ENCODE results near the gene B4GALNT3.

The B4GALNT3 gene

DNA sequence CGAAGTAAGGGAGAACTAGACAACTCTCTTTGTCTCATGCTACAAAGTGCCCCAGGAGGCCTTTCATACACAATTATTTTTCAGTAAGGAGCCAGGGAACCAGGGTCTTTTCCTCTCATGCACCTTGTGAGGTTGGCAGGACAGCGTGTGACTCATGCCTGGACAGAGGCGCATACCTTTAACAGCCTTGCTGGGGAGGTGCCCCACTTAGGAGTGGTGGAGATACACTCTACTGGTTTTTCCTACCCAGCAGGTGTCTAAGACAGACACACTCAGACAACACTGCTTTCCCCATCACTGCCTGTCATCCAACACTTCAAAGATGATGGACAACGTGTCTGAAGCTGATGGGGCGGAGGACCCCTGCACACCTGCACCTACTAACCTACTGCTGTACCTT is 49.1 kb downstream of the B4GALNT3 start:
- no peak for DNase-seq (ENCODE audit: low read depth in 2 of 2)

DNA sequence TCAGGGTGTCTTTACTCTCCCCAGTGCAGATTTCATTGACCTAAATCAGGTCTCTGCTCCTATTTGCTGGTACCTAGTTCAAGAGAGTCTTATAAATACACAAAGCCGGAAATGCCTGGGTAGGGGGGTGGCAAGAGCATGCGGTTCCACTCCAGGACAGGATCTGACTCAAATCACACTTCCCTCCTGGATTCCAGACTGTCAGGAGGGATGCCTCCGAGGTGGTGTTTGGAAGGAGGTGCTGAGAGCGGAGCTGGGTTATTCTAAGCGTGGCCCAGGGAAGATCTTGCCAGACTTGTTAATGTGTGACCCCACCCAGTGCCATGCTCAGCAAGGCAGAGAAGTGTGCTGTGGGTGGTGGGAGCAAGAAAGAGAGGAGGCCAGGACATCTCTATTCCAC is 49.8 kb downstream of the B4GALNT3 start:
- no peak for DNase-seq (ENCODE audit: low read depth in 2 of 2)

DNA sequence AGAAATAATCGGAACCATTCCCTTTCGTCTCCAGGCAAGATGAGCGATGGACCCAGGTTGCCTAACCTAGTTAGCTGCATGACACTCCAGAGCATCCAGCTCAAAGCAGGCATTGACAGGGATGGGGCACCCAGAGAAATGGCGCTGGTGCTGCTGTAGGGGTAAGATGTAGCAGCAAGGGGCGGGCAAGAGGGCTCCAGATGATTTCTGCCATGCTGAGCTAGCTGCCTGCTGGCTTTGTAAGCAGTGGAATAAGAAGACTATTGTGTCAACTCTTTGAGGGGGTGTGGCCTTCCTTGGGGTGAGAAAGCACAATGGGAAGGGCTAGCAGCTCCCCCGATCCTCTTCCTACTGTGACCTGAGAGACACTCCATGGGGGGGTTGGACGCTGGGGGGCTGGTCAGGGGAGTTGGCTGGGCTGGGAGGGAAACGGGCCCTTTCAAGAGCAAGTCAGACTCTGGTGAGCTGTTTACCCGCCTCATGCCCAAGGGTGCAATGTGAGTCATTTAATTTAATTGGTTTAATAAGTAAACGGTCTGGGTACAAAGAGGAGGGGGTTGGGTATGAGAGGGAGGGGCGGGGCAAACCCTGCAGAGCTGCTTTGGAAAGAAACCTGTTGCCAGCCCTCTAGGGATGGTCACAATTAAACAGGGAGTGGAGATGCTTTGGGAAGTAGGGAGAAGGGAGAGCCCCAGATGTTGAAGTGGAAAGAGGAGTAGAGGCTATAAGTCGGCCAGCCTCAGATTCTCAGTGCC is 50.5 kb downstream of the B4GALNT3 start:
- DNase-seq (ENCODE audit: low read depth in 2 of 2) = no peak

DNA sequence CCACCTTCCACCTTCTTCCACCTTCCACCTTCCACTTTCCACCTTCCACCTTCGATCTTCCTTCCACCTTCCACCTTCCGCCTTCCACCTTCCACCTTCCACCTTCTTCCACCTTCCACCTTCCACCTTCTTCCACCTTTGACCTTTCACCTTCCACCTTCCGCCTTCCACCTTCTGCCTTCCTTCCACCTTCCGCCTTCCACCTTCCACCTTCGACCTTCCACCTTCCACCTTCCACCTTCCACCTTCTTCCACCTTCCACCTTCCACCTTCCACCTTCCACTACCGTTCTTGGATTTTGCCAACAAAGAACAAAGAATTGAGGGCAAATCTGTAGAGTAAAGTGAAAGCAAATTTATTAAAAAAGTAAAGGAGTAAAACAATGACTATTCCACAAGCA is 53.2 kb downstream of the B4GALNT3 start:
- DNase-seq (ENCODE audit: low read depth in 2 of 2) = no peak

DNA sequence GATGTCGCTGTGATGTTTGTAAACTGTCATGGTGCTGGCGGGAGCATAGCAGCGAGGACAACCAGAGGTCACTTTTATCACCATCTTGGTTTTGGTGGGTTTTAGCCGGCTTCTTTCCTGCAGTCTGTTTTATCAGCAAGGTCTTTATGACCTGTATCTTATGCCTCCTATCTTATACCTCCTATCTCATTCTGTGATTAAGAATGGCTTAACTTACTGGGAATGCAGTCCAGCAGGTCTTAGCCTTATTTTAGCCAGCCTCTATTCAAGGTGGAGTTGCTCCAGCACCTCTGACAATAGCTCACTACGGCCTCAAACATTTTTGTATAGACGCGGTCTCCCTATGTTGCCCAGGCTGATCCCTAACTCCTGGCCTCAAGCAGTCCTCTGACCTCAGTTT is 53.7 kb downstream of the B4GALNT3 start:
- DNase-seq (ENCODE audit: low read depth in 2 of 2) = no peak

DNA sequence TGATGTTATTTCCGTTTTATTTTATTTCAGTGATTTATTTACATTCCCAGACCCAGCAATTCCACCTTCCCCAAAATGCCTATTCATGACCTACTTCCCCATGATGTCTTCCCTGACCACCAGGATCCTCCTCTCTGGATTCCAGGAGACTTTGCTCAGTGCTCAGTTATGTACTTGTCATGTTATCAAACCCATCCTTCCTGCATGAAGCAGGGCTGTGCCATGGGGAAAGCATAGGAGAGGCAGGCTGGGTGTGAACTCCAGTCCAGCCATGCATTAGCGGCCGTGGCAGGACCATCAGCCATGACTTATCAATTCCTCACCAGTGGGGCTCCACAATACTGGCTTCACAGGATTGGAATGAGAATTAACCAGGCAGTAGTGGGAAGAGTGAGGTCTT is 57.8 kb downstream of the B4GALNT3 start:
- DNase-seq (ENCODE audit: low read depth in 2 of 2) = no peak

DNA sequence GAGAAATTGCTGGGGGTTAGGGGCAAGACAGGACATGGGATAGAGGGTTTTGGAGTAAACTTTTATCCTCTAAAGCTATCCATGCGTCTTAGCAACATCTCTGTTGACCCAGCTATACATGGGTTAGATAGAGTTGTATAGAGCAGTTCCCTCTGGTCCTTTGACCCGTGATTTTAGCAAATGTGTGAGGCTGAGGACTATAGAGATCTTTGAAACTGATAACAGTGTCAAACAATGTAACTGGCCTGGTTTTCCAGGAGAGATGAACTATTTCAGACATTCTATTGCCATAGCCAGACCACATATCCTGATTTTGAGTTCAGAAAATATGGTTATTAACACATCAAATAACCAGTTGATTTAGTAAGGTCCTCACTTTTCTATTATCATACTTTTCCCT is 60.4 kb downstream of the B4GALNT3 start:
- DNase-seq (ENCODE audit: low read depth in 2 of 2) = no peak

DNA sequence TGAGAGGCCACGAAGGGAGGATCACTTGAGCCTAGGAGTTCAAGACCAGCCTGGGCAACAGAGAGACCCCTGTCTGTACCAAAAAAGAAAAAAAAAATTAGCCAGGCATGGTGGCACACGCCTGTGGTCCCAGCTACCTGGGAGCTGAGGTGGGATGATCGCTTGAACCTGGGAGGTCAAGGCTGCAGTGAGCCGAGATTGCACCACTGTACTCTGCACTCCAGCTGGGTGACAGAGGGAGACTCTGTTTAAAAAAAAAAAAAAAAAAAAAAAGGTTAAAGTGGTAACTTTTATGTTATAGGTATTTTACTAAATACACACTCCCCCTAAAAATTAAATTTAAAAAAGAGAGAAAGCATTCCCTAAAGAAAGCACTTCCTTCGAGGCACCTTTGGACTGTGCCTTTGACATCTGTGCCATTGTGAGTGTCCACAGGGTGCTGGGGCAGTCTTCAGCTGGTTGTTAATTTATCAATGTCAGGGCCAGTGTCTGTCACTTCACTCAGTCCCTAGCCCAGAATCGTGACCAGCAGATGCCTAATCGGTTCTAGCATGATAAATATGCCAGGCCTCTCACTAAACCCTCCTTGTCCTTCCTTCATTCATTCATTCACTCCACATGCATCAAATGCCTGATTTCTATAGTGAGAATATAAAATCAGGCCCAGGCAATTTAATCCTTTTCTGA is 63.1 kb downstream of the B4GALNT3 start:
- no peak for DNase-seq (ENCODE audit: low read depth in 2 of 2)

DNA sequence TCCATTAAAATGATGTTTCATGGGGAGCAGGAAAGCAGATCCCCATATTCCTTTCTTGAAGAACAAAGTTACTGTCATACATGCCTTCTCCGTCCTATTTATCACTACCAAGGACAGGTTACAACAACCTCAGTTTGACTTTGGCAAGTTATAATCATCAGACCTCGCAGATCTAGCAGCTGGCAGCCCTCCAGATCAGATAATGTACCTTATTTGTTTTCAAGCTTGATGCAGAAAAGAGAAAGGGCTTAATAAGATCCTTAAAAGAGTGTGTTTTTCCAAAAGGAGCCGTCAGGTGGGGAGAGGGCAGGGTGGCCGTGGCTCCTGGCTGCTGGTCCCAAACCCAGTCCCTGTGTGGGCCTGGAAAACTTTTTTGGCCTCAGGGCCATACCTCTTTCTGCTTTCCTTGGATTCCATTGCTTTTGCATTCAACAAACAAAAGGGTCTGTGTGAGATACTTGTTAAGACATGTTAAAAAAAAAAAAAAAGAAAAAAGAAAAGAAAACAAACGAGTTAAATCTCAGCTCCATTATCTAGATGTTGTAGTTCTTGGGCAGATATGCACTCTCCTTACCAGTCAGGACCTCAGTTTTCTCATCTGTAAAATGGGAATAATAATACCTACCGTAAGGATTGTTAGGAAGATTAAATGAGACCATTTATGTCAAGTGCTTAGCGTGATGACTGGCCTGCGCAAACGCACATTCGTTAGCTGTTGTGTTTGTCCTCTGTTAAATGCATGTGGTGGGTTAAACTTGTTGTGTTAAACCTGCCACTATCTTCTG is 64.6 kb downstream of the B4GALNT3 start:
- no peak for DNase-seq (ENCODE audit: low read depth in 2 of 2)

DNA sequence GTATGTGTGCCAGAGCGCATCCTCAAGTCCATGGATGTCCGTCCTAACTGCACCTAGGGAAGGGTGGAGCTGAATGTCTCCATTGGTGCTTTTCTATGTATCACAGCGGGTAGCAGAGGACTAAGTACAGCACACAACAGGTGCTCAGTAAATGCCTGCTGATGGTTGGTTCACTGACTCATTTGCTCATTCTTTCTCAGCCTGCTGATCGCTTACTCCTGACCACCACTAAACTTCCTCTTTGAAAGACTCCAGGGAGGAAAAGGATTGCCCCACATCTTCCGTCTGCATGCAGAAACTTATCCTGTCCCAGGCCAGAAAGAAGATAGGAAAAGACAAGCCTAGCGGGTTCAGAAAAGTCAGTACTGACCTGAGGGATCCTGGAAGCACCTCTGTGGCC is 66.3 kb downstream of the B4GALNT3 start:
- DNase-seq (ENCODE audit: low read depth in 2 of 2) = no peak

DNA sequence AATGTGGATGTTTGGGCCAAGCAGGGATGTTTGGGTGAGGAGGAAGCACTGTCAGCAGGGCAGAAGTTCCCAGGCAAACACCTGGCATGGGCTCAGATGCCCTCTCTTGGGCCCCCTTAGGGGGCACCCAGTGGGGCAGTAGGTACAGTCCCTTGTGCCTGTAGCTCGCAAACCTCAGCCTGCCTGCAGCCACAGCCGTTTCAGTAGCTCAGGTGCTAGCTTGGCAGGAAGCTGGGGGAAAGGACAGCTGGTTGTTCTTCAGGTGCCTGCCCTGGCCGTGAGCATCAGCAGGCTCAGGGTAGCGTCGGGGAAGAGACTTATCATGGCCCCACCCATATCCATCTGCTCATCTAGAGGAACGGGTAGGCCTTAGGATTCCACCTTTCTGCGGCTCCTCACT is 67.5 kb downstream of the B4GALNT3 start:
- no peak for DNase-seq (ENCODE audit: low read depth in 2 of 2)

DNA sequence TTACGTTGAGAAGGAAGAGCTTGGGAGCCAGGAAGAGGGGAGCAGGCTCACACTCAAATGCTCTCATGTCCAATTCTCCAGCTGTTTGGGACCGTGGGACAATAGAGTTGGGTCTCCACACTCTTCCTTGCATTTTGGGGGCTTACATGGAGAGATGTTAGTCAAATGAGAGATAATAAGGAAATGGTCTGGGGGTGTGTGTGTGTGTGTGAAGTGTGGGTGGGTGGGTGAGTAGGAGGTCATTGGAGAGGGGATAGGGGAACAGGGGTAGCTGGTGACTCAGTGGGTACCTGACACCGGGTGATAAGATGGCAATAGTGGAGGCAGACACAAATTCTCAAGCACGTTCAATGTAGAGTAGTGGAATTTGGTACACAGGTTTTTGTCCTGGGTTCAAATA is 68.0 kb downstream of the B4GALNT3 start:
- DNase-seq (ENCODE audit: low read depth in 2 of 2) = no peak

DNA sequence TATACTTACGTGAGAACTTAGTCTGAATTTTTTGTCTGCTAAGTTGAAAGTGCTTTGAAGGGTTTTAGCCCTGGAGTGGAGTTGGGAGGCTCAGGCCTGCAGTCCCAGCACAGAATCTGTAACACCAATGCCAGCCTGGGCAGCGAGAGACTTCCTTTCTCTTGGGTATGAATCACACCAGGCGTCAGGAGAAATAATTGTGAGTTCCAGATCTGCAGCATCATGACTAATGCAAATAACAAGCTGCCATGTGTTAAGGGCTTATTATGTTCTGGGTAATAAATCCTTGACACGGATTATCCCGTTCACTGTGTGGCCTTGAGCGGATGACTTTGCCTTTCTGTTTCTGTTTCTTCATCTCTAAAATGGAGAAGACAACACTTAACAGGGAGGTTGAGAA is 70.6 kb downstream of the B4GALNT3 start:
- DNase-seq (ENCODE audit: low read depth in 2 of 2) = no peak

DNA sequence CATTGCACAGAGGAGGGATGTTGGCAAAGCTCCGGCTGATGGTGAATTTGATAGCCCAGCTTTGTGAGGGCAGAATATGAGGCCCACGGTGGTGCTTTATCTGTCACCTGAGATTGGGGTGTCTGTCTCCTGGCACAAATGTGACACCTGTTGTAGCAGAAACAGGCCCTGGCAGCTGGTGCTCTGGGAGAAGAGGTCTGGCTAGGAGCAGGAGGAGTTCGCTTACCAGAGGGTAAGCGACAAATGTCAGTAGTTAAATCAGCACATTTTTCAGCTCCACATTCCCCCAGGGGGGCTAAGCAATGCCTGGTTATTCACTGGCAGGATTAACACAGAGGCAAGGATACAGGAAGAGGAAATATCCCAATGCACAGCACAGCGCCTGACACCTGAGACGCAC is 71.1 kb downstream of the B4GALNT3 start:
- DNase-seq (ENCODE audit: low read depth in 2 of 2) = no peak

DNA sequence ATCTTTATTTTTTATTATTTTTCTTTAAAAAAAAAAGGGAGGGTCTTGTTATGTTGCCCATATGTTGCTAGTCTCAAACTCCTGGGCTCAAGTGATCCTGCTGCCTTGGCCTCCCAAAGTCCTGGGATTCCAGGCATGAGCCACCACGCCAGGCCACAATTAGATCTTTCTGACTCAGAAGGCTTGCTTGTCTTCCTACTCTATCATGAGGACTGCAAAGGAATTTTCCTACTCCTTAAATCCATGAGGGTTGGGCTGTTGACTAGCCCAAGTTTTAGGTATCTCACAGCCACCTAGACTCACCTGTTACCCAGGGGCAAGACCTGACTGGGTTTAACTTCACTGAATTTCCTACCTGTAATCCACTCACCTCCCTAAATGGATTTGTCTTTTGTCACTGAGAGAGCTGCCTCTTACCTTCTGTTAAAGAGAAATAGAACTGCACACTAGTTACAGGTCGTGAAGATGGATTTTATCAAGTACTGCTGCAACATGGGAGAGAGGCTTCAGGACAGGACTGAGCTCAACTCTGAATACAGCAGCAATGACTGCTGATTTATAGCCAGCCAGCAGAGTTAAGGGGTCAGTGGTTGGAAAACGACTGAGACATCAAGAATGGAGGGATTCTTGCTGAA is 72.3 kb downstream of the B4GALNT3 start:
- no peak for DNase-seq (ENCODE audit: low read depth in 2 of 2)

DNA sequence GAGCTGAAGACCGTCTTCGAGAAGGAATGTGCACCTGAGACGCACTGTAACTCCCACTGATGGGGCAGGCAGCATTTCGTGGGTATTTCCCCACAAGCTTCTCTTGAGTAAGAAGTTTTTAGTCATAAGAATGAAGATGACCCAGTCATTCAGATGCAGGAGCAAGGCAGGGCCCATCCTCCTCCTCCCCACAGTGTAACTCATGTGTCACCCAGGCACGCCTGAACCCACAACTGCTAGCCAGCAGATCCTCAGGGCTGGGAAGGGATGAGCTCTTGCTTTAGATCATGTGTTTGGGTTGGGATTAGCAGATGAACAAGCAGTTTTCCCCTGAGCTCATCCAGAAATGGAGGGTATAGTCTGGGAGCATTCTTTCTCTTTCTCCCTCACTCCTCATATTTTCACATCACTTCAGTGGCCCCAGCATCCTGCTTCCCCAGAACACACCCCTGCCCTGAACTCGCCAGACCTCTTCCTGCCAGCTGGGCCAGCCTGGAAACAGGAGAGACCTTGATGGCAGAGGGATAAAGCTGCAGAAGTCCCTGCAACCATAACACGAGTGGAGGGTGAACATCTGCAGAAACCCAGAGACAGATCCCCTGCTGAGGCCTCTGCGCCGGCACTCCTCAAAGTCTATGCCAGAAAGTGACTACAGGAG is 73.3 kb downstream of the B4GALNT3 start:
- no peak for DNase-seq (ENCODE audit: low read depth in 2 of 2)

DNA sequence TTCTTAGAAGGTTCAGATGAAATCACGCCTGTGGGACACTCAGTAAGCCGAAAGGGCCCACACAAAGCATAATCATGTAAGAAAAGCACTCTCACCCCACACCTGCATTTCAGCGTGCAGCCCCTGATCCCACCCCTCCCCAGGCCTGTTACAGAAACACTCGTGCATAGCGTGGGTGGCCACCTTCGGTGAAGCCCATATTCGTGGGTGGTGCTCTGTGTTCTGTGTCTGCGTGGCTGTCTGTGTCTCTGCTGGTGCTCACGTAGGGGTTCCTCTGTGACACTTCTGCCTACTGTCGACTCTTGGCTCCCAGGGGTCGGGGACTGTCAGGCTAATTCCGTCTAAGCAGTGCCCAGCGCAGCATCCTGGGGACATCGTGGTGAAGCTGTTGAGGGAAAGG is 74.0 kb downstream of the B4GALNT3 start:
- no peak for DNase-seq (ENCODE audit: low read depth in 2 of 2)

DNA sequence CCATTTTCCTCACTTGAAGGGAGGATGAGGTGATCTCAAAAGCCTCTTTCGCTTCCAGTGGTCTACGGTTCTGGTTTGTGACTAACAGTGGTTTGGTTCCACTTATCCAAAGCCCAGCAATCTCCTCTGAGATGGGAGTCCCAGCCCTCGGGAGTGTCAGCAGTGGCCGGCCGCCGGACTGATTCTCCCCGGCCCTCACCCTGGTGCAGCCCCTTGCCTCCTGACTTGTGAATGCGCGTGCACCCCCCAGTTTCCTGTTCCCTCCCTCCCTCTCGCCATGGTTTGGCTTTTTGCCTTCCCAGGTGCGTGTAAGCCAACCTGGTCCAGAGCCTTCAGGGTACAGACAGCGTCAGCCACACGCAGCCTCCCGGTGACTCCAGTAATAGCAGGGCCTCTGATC is 74.5 kb downstream of the B4GALNT3 start:
- DNase-seq (ENCODE audit: low read depth in 2 of 2) = no peak

DNA sequence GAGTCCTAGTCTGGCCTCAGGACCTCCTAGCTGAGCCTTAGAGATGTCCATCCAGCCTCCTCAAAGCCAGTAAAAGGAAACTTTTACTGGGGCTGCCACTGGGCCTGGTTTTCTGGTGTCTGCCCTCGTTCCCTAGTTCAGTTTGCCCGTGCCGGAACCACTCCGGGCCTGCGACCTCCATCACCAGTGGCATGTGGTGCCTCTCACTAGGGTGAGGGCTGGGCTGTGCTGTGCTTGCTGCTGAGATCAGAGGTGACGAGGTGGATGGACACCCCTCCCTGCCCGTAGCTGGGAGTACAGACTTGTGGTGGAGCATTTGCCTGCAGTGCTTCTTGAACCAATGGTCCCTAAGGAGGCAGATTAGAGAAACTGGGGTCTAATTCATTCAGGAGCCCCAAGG is 75.7 kb downstream of the B4GALNT3 start:
- no peak for DNase-seq (ENCODE audit: low read depth in 2 of 2)

DNA sequence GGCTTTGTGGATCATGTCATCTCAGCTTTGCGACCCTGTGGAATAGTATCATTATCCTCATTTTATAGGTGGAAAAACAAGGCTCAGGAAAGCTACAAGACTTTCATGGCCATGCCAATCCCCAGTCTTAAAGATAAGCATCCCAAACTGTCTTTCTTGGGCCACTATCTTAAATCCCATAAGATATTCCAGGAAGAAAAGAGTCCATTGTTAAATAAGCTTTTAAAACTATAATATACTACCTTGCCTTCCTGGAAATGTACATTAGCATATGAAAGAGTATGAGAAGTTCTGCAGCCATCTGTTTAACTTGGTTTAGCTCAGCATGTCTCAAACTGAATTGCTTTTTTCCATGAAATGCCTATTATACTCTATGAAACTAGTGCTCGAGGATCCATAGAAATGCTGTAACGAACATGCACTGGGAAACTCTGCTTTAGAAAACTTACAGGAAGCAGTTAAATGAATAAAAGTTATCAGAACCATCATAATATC is 77.1 kb downstream of the B4GALNT3 start:
- DNase-seq (ENCODE audit: low read depth in 2 of 2) = no peak

DNA sequence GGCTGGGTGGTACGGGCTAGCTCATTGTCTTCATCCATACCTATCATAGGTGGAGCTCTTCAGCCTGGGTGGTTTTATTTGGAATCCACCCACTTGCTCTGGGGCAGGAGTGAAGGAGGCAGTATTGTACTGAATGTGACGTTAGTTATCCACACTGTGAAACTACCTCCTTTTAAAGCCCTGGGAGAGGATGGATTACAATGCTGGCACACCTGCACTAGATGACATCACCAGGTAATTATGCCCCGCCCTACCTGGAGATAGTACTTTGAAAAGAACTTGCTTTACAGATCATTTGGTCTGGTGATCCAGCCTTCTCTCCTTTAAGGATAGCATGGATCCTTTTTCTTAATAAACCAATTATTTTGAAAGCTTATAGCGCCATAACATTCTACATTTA is 78.0 kb downstream of the B4GALNT3 start:
- no peak for DNase-seq (ENCODE audit: low read depth in 2 of 2)
